GM12875 (cell line): ENCODE data around the gene SARS1.
A peak's percentile ranks its signal among the peaks of the same experiment; 100 is the strongest.

ENCODE experiments used
- H3K4me3 ChIP-seq: one replicate; pipeline ENCODE4 v1.5.1; 2011; ENCODE audit warnings: low read depth, low read length, control low read depth
- TF ChIP-seq, protein P1 (sequence below): IDR thresholded peaks from 2 replicates; pipeline ENCODE4 v1.5.1; 2011; ENCODE audit warnings: low read depth, mild to moderate bottlenecking, control low read depth, inconsistent platforms, low read length, moderate library complexity, borderline replicate concordance; ENCODE audit not compliant: insufficient read depth

SARS1 gene

DNA sequence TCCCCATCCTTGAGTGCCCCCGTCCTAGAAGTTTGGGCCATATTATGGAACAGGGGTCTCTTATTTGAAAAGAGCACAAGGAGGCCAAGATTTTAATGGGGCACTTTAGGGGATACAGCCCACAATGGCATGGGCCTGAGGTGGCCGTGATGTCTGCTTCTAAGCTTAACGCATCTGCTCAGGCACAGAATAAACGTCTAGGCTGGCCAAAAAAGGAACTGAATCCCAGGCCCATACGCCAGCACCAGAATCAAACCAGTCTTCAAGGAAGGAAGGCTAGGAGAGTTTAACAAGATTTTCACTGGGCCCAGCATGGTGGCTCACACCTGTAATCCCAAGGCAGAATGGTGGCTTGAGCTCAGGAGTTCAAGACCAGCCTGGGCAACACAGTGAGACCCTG, 9.2 kb upstream of the SARS1 start:
- no peak overlapping the region for H3K4me3 ChIP-seq
- TF ChIP-seq, protein P1, sequence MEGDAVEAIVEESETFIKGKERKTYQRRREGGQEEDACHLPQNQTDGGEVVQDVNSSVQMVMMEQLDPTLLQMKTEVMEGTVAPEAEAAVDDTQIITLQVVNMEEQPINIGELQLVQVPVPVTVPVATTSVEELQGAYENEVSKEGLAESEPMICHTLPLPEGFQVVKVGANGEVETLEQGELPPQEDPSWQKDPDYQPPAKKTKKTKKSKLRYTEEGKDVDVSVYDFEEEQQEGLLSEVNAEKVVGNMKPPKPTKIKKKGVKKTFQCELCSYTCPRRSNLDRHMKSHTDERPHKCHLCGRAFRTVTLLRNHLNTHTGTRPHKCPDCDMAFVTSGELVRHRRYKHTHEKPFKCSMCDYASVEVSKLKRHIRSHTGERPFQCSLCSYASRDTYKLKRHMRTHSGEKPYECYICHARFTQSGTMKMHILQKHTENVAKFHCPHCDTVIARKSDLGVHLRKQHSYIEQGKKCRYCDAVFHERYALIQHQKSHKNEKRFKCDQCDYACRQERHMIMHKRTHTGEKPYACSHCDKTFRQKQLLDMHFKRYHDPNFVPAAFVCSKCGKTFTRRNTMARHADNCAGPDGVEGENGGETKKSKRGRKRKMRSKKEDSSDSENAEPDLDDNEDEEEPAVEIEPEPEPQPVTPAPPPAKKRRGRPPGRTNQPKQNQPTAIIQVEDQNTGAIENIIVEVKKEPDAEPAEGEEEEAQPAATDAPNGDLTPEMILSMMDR: no peak

DNA sequence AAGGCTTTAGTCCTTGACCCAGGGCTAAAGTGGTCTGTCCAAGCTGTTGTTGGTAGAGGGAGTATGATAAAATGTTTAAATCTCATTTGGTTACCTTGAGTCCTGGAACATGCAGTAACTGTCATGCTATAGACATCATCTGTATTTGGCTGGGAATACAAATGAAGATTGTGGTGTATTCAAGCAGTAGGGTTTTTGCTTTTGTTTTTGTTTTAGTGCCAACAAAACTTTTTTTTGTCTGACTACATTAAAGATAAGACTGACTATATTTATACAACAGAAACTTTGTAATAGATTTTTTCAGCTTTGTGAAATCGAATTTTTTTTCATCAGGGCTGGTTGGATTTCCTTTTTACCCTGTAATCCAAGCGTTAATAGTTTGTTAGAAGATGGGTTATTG, 7.4 kb upstream of the SARS1 start:
- TF ChIP-seq, protein P1: no peak
- no peak overlapping the region for H3K4me3 ChIP-seq

DNA sequence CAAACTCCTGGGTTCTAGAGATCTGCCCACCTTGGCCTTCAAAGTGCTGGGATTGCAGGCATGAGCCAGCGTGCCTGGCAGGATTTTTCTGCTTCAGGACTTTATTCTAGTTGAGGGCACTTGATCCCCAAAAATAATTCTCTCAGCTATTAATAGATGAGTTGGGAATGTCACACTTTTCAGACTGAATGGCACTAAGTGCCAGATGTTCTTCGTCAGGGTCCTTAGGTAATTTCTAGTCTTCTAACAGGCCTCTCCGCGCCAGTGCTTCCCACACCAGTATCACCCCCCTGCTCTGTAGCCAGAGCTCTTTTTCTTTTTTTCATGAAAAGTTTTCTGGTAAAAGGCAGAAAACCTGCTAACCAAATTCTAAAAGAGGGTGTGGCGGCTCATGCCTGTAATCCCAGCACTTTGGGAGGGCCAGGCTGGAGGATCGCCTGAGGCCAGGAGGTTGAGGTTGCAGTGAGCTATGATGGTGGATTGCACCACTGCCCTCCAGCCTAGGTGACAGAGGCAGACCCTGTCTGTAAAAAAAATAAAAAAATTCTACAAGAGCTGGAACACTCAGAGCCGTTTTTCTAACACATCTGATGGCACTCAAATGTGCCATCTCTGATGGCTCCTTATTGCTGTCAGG, 6.1 kb upstream of the SARS1 start:
- H3K4me3 ChIP-seq: no peak overlapping the region
- TF ChIP-seq, protein P1: no peak

DNA sequence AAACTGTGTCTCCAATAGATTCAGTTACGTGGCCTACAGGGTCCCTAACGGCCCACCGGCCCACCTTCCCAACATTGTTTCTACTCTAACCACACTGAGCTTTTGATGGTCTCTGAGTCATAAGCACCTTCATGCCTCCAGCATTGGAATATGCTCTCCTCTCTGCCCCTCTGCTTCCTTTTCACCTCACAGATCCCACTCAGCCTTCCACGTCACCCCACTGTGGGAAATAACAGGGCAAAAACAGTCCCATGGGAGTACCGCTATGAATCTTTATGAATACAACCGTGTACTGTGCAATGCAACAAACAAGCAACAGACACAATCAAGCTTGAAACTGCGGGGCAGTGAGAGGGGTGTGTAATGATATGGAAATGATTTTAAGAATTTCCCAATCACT, 5.3 kb upstream of the SARS1 start:
- H3K4me3 ChIP-seq: no peak overlapping the region
- TF ChIP-seq, protein P1: no peak

DNA sequence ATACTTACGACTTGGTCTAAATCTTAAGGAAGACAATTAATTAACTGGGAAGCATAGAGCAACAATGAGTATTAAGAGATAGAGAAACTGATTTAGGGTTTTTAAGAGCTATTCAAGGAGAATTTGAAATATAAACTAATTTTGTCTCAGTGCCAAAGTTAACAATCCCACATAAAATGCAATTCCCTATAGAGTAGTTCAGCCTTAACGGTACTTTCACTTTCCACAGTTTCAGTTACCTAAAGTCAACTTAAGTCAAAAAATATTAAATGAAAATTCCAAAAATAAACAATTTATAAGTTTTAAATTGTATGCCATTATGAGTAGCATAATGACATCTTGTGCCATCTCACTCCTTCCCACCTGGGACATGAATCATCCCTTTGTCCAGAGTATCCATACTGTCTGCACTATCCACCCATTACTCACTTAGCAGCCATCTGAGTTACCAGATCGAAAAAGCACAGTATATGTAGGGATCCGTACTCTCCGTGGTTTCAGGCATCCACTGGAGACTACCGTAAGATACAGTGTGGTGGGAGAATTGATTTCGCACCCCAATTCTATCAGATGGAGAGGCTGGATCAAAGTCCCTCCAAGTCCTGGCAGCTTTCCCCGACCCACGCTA, 4.8 kb upstream of the SARS1 start:
- TF ChIP-seq, protein P1: no peak
- no peak overlapping the region for H3K4me3 ChIP-seq

DNA sequence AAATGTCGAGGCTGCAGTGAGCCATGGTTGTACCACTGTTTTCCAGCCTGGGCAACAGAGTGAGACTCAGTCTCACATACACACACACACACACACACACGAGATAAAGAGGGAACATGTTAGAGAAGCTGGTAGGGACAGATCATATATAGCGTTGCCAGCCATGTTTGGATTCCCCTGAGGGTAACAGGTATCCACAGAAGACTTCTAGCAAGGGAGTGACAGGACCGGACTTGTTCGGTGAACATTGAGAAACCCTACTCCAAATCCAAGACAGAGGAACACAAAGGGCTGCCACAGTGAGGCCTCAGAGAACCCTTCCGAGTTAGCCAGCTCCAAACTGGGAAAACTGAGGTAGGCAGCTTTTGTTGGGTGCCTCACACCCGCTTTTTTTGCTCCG, 3.7 kb upstream of the SARS1 start:
- H3K4me3 ChIP-seq: no peak overlapping the region
- TF ChIP-seq, protein P1: no peak

DNA sequence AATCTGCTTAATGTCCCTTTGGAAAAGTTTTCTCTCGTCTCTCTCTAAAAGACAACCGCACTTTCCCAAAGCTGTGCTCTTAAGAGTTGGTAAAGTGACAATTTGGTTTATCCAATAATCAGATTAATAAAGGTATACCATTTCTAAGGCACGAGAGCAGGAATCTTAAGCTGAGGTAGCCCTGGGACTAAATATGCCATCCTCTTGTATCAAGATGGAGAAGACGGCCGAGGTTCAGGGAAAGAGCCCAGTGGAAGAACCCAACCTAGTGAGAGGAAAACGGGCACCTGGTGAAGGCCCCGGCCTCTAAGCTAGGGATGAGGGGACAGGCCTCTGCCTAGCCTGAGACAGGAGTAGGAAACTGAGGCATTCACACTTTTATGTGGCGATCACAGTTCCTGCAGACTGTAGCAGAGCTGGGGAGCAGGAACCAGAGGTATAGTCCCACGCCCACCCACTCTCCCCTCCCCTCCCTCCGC, 334 bp upstream of the SARS1 start:
- peak overlapping the region; percentile 22 for H3K4me3 ChIP-seq
- TF ChIP-seq, protein P1: no peak
